ENCODE measurements around the gene MAGEF1.
"Not testable (repeated sequence)": the region's sequence is repeated elsewhere in the genome, so short reads cannot be mapped to it uniquely, and the experiment has no call there.

The MAGEF1 gene

GRCh38 chr3:184741798-184742675 lies 30.2 kb upstream of the MAGEF1 start:
- no peak for DNase-seq

DNA sequence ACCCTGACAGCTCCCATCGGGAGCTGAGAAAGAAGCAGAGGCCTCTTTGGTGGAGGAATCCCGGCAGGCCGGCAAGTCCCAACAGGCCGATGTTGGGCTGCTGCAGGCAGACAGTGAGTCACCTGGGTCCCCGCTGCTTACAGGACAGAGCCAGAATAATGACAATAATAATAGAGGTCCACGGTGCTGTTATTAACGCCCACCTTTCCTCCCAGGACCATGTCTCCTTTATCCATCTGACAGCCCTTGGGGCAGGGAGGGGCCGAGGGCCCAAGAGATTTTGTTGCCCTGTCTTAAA lies 29.3 kb upstream of the MAGEF1 start:
- DNase-seq = no peak

DNA sequence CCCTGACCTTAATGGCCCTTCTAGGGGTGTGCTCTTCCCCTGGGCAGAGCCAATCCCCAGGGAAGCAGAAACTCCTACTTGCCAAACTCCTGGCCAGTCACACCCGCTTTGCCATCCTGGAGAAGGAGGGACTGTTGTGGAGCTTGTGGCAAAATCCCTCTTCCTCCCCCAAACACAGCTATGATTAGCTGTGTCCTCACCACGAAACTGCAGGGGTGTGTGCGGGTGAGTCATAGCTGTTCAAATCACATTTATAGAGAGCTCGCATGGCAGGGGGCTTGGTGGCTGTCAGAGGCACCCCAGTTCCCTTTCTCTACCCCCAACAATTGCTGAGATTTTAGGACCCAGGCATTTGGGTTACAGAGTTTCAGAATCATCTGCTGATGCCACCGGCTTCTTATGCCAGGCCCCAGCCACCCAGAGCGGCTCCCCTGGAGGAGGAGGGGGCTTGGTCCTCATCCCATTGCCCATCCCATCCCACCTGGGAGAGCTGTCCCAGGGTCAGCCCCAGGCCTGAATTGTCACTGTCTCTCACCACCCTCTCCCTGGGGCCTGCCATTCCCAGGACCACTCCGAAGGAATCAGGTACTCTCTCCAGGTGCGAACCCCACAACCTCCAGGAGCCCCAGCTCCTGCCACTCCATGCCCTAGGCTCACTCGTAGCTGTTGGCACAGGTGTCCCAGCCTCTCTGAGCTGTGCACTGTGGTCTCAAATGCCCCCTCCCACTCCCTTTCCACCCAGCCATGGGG lies 28.8 kb upstream of the MAGEF1 start:
- no peak for DNase-seq

DNA sequence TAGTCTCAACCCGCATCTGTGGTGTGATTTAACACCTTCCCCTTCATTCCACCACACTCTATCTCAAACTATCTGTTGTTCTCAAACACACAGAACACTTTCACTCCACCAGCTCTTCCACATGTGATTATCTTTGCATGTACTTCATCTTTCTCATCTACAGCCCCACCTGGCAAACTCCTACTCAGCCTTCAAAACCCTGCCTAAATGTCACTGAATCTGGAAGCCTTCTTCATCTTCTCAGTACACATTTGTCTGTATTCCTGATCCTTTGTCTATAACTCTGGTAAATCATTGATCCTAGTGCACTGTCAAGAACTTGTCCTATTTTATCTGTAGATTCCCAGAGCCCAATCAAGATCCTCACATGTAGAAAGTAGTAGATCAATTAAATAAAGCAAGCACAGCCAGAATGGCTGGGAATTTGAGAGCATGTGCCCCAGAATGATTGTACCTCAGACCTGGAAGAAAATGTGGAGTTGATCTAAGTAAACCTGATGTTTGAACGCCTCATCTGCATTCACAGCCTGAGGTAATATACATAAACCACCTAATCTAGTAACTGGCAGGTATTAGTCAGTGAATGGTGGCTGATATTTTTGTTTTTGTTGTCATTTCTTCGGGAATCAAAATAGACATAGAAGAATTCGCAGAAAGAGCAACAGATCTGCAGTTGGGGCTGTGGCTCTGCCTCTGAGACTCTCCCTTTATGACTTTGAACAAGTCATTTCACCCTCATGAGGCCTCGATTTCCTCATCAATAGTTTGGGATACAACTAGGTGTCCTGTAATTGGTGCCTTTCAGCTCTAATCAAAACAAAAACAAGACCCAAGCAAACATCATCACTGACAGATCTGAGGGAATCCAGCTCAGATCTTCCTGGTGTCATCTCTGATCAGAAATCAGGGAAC lies 28.0 kb upstream of the MAGEF1 start:
- no peak for DNase-seq

GRCh38 chr3:184738982-184739381 lies 27.1 kb upstream of the MAGEF1 start:
- no peak for DNase-seq

- no peak for DNase-seq
Measured at GRCh38 chr3:184738506-184738890, 26.6 kb upstream of the MAGEF1 start.

- DNase-seq = no peak
Measured at GRCh38 chr3:184737641-184738505, 26.0 kb upstream of the MAGEF1 start.

DNA sequence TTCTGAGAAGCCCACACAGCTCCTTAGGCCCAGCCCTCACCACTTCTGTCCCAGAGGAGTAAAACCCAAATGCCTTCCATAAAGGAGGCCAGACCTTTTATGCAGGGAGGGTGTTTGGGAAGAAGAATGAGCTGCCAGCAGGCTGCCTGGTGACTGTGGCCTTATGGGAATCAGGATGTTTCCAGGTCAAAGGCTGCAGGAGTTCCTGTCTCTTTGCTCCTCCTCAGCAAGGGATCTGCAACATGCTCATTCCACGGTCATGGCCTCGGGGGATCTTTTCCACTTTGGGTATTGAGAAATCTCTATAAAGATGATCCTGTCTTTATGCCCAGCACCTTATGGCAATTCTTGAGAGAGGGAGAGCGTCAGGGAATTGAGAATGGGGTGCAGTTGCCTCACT lies 25.2 kb upstream of the MAGEF1 start:
- no peak for DNase-seq

- no peak for DNase-seq
Measured at GRCh38 chr3:184734903-184735701, 23.2 kb upstream of the MAGEF1 start.

- no peak for DNase-seq
Measured at GRCh38 chr3:184733971-184734608, 22.2 kb upstream of the MAGEF1 start.

DNA sequence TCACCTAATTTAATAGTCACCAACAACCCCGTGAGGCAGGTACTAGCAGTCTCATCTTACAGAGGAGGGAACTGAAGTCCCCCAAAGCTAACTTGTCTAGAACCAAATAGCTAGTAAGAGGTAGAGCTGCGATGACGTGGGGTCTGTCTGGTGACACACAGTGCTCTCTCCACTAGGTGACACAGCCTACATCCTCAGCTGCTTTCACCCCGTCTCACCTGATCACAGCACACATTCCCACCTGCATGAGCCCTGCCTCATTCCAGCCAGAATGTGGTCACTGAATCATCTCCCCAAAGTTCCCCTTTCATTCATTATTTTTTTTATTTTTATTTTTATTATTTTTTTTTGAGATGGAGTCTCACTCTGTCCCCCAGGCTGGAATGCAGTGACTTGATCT lies 21.3 kb upstream of the MAGEF1 start:
- no peak for DNase-seq

GRCh38 chr3:184731786-184732537 lies 20.1 kb upstream of the MAGEF1 start:
- DNase-seq = no peak

GRCh38 chr3:184730924-184731323 lies 19.1 kb upstream of the MAGEF1 start:
- DNase-seq = no peak

- DNase-seq = not testable (repeated sequence)
Measured at GRCh38 chr3:184729154-184729553, 17.3 kb upstream of the MAGEF1 start.

DNA sequence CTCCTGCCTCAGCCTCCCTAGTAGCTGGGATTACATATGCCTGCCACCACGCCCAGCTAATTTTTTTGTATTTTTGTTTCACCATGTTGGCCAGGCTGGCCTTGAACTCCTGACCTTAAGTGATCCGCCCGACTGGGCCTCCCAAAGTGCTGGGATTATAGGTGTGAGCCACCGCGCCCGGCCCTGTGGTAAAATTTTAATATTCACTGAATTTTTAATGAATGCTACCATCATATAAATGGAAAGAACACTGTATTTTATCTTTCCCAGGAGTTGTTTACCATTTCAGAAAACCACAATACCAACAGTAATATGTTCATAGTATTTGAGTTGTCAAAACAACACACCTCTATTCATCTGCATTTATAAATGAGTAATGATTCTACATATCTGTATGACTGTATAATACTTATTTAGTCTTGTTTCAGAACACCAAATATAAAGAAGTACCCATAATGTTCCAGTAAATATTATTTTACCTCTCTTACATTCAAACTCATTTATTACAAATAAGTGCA lies 16.2 kb upstream of the MAGEF1 start:
- DNase-seq = no peak

DNA sequence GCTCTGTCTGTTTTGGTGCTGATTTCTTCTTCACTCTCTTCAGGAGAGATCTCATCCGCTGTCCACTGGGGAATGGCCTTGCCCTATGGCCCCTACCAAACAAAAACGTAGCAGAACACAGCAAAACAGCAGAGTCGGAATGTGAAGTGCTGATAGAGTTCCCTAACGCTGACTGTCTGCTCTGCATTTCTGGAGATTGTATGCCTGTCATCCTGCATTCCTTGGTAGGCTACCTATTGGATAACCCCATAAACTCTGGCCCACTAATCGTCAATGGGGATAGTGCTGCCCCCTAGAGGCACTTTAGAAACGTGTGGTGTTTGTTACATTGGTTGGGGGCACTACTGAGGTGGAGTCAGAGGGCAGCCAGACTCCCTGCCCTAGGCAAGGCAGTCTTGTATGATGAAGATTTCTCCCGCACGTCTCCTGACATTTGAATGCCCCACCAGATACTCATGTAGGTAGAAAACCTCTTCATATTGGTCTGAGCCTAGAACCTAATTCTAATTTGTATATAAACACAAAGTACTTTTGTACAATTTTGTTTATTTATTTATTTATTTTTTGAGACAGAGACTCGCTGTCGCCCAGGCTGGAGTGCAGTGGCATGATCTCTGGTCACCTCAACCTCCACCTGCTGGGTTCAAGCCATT lies 15.6 kb upstream of the MAGEF1 start:
- no peak for DNase-seq

DNA sequence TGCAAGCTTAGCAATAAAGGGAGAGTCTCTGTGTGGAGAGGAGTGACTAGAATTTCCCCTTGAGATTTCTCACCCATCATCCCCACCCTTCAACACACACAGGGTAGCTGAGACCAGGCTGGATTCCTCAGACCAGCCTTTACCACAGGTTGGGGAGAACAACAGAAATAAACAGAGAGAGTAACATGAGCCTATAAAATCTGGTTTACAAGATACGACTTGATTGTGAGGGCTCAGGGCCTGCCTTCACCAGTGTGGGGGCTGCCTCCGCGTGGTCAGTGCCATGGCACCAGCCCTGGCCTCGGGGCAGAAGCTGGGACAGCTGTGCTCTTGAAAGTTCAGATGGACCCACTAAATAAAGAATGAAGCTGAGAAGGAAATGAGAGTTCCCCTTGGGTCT lies 14.6 kb upstream of the MAGEF1 start:
- DNase-seq = no peak

- DNase-seq = no peak
Measured at GRCh38 chr3:184725176-184725719, 13.4 kb upstream of the MAGEF1 start.

DNA sequence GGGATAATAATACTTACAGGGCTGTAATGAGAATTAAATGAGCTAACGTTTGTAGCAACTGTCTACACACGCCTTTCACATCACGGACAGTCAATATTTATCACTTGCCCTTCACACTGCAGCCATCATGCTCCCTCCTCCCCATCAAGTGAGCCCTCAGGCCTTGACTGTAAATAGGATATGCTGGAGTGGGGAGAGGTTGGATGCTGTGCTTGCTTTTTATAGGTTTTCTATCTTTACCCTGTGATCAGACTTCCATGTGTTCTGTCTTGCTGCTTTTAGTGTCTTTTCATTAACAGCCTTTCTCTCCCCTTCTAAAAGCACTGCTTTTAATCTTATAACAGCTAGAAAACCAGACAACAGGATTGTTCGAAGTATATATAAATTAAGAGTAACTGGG lies 12.8 kb upstream of the MAGEF1 start:
- no peak for DNase-seq

Data from NCI-H2171 (cell line).